ENCODE results near the gene SUGCT. TPM values are rescaled to one million over a fixed set of nuclear protein-coding genes. Genes with fewer than 3 reads are reported as not detected.

The SUGCT gene
- total RNA-seq, 2 experiments from 2014 or later: not detected

GRCh38 chr7:40299097-40299496, 164.3 kb downstream of the SUGCT start:
- no peaks in the 10 kb centered on the region for H3K36me3 ChIP-seq (ENCODE audit: insufficient read depth, low read length)
- H3K4me2 ChIP-seq (ENCODE audit: low read length): no peak overlapping the region
- H3K9me2 ChIP-seq (ENCODE audit: insufficient read depth, low read length): no peaks in the 10 kb centered on the region
- no peaks in the 10 kb centered on the region for H3K9me3 ChIP-seq (ENCODE audit: low read length)
- no peaks in the 10 kb centered on the region for H4K20me1 ChIP-seq (ENCODE audit: insufficient read depth, low read length)
- ChIA-PET POLR2A (no interaction called here), CTCF (ENCODE audit: unreplicated experiment) (no interaction called here)
- H3K27ac ChIP-seq (ENCODE audit: low read depth, low read length, poor library complexity, severe bottlenecking): no peak overlapping the region
- H3K79me2 ChIP-seq (ENCODE audit: insufficient read depth, low read depth, low read length): no peaks in the 10 kb centered on the region
- no peak for DNase-seq (ENCODE audit: low spot score)
- no peak for TF ChIP-seq CTCF (conservative IDR thresholded peaks at IDR 0.05; ENCODE audit: low read length)
- TF ChIP-seq EZH2phosphoT487 (IDR thresholded peaks at IDR 0.05; ENCODE audit: borderline replicate concordance, low read depth, low read length): no peak
- H2AFZ ChIP-seq (ENCODE audit: low read length): no peak overlapping the region
- no peaks in the 10 kb centered on the region for H3K4me1 ChIP-seq (ENCODE audit: insufficient read depth, low read length, poor library complexity, severe bottlenecking)
- intact Hi-C loops (cut with micrococcal nuclease; ENCODE audit: unreplicated experiment): no loop called here
- no peak overlapping the region for H3K4me3 ChIP-seq (ENCODE audit: low read depth, low read length, poor library complexity, severe bottlenecking)
- no TSS peak for BruUV-seq (replicated peaks)

DNA sequence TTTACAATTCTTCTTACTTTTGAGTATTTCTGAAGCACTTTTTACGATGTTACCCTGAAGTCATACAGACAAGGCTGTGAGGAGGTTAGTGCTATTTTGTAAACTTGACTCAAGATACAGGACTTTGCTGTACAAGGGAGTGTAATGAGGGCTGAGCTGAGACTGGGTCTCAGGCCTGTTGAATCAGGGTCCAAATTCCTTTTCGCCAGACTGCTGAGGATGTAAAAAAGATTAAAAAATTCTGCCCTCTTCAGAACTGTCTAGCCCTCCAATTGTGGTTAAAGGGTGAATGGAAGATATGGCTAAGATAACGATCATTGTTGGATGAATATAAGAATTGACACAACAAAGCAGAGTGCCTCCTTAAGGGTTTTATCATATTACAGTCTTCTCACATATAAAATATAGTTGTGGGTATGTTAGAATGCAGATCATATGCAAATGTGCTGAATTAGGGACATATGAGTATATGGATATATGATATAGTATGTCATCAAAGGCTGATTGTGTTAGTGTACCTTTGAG, 165.4 kb downstream of the SUGCT start:
- H3K9me3 ChIP-seq (ENCODE audit: low read length): no peaks in the 10 kb centered on the region
- H3K4me3 ChIP-seq (ENCODE audit: low read depth, low read length, poor library complexity, severe bottlenecking): no peak overlapping the region
- no peaks in the 10 kb centered on the region for H4K20me1 ChIP-seq (ENCODE audit: insufficient read depth, low read length)
- no peaks in the 10 kb centered on the region for H3K4me1 ChIP-seq (ENCODE audit: insufficient read depth, low read length, poor library complexity, severe bottlenecking)
- BruUV-seq (replicated peaks): no TSS peak
- H3K79me2 ChIP-seq (ENCODE audit: insufficient read depth, low read depth, low read length): no peaks in the 10 kb centered on the region
- no peak overlapping the region for H2AFZ ChIP-seq (ENCODE audit: low read length)
- H3K9me2 ChIP-seq (ENCODE audit: insufficient read depth, low read length): no peaks in the 10 kb centered on the region
- ChIA-PET POLR2A (no interaction called here), CTCF (ENCODE audit: unreplicated experiment) (no interaction called here)
- no peak for DNase-seq (ENCODE audit: low spot score)
- no peak overlapping the region for H3K4me2 ChIP-seq (ENCODE audit: low read length)
- no peaks in the 10 kb centered on the region for H3K36me3 ChIP-seq (ENCODE audit: insufficient read depth, low read length)
- H3K27ac ChIP-seq (ENCODE audit: low read depth, low read length, poor library complexity, severe bottlenecking): no peak overlapping the region
- TF ChIP-seq EZH2phosphoT487 (IDR thresholded peaks at IDR 0.05; ENCODE audit: borderline replicate concordance, low read depth, low read length) (no peak), CTCF (conservative IDR thresholded peaks at IDR 0.05; ENCODE audit: low read length) (no peak)
- intact Hi-C loops (cut with micrococcal nuclease; ENCODE audit: unreplicated experiment): no loop called here

GRCh38 chr7:40301486-40302068, 166.8 kb downstream of the SUGCT start:
- no peaks in the 10 kb centered on the region for H4K20me1 ChIP-seq (ENCODE audit: insufficient read depth, low read length)
- H3K9me3 ChIP-seq (ENCODE audit: low read length): no peaks in the 10 kb centered on the region
- no peak overlapping the region for H3K27ac ChIP-seq (ENCODE audit: low read depth, low read length, poor library complexity, severe bottlenecking)
- no peak overlapping the region for H2AFZ ChIP-seq (ENCODE audit: low read length)
- POLR2A ChIA-PET: no interaction called here
- no peaks in the 10 kb centered on the region for H3K4me1 ChIP-seq (ENCODE audit: insufficient read depth, low read length, poor library complexity, severe bottlenecking)
- H3K79me2 ChIP-seq (ENCODE audit: insufficient read depth, low read depth, low read length): no peaks in the 10 kb centered on the region
- H3K4me3 ChIP-seq (ENCODE audit: low read depth, low read length, poor library complexity, severe bottlenecking): no peak overlapping the region
- no TSS peak for BruUV-seq (replicated peaks)
- intact Hi-C loops (cut with micrococcal nuclease; ENCODE audit: unreplicated experiment): no loop called here
- H3K4me2 ChIP-seq (ENCODE audit: low read length): no peak overlapping the region
- no peaks in the 10 kb centered on the region for H3K36me3 ChIP-seq (ENCODE audit: insufficient read depth, low read length)
- H3K9me2 ChIP-seq (ENCODE audit: insufficient read depth, low read length): no peaks in the 10 kb centered on the region
- TF ChIP-seq CTCF (conservative IDR thresholded peaks at IDR 0.05; ENCODE audit: low read length): no peak
- TF ChIP-seq EZH2phosphoT487 (IDR thresholded peaks at IDR 0.05; ENCODE audit: borderline replicate concordance, low read depth, low read length): no peak
- no peak for DNase-seq (ENCODE audit: low spot score)
- CTCF ChIA-PET (ENCODE audit: unreplicated experiment): no interaction called here

All from OCI-LY7 (cell line).